Trophoblast cell (in vitro differentiated cells and primary cell): ENCODE measurements around the gene TSC22D2.

ENCODE experiments used
- DNase-seq, 2 donors: peaks; one replicate each; pipeline ENCODE4 v3.0.0-alpha.2; 2016
- H2AFZ ChIP-seq: 2 replicates; pipeline ENCODE4 v1.6.1; 2013; ENCODE audit warnings: low read length, moderate library complexity, mild to moderate bottlenecking; ENCODE audit not compliant: insufficient read depth, poor library complexity
- H2AK5ac ChIP-seq: 2 replicates; pipeline ENCODE4 v1.6.1; 2013; ENCODE audit warnings: mild to moderate bottlenecking, low read length
- H2BK120ac ChIP-seq: 2 replicates; pipeline ENCODE4 v1.6.1; 2013; ENCODE audit warnings: low read length, mild to moderate bottlenecking, moderate library complexity; ENCODE audit not compliant: insufficient read depth, poor library complexity
- H2BK12ac ChIP-seq: 2 replicates; pipeline ENCODE4 v1.6.1; 2013; ENCODE audit warnings: mild to moderate bottlenecking, low read length, moderate library complexity
- H2BK5ac ChIP-seq: 2 replicates; pipeline ENCODE4 v1.6.1; 2013; ENCODE audit warnings: low read length, low read depth, moderate library complexity, mild to moderate bottlenecking; ENCODE audit not compliant: poor library complexity
- H3K14ac ChIP-seq: 2 replicates; pipeline ENCODE4 v1.6.1; 2013; ENCODE audit warnings: mild to moderate bottlenecking, low read length
- H3K18ac ChIP-seq: 2 replicates; pipeline ENCODE4 v1.6.1; 2013; ENCODE audit warnings: mild to moderate bottlenecking, low read length
- H3K23ac ChIP-seq: 2 replicates; pipeline ENCODE4 v1.6.1; 2013; ENCODE audit warnings: low read length
- H3K27ac ChIP-seq: 2 replicates; pipeline ENCODE4 v1.5.1; 2013; ENCODE audit warnings: low read depth, mild to moderate bottlenecking, inconsistent platforms, low read length, moderate library complexity
- H3K27me3 ChIP-seq: 2 replicates; pipeline ENCODE4 v1.6.1; 2013; ENCODE audit warnings: inconsistent platforms, mild to moderate bottlenecking, low read length, moderate library complexity; ENCODE audit not compliant: insufficient read depth
- H3K36me3 ChIP-seq, 2 experiments: 1 replicate in 1 of 2; 2 replicates in 1 of 2; pipeline ENCODE4 v1.6.1; 2013; ENCODE audit warnings: low read length in 2 of 2, mild to moderate bottlenecking in 2 of 2, moderate library complexity in 1 of 2; ENCODE audit not compliant: insufficient read depth in 2 of 2, control insufficient read depth in 1 of 2
- H3K4ac ChIP-seq: 2 replicates; pipeline ENCODE4 v1.6.1; 2013; ENCODE audit warnings: low read depth, mild to moderate bottlenecking, low read length, moderate library complexity
- H3K4me1 ChIP-seq, 2 experiments: 1 replicate in 1 of 2; 2 replicates in 1 of 2; pipeline ENCODE4 v1.6.1; 2013; ENCODE audit warnings: low read length in 2 of 2, mild to moderate bottlenecking in 2 of 2, moderate library complexity in 1 of 2; ENCODE audit not compliant: insufficient read depth in 2 of 2, control insufficient read depth in 1 of 2
- H3K4me2 ChIP-seq: 2 replicates; pipeline ENCODE4 v1.6.1; 2013; ENCODE audit warnings: inconsistent platforms, mild to moderate bottlenecking, low read length, moderate library complexity
- H3K4me3 ChIP-seq: 2 replicates; pipeline ENCODE4 v1.5.1; 2013; ENCODE audit warnings: mild to moderate bottlenecking, low read depth, low read length, inconsistent platforms
- H3K79me1 ChIP-seq: one replicate; pipeline ENCODE4 v1.6.1; 2013; ENCODE audit warnings: low read length
- H3K79me2 ChIP-seq: 2 replicates; pipeline ENCODE4 v1.6.1; 2013; ENCODE audit warnings: low read length, mild to moderate bottlenecking; ENCODE audit not compliant: control insufficient read depth, insufficient read depth, poor library complexity
- H3K9ac ChIP-seq: 2 replicates; pipeline ENCODE4 v1.6.1; 2013; ENCODE audit warnings: mild to moderate bottlenecking, low read length
- H3K9me3 ChIP-seq: 2 replicates; pipeline ENCODE4 v1.6.1; 2013; ENCODE audit warnings: low read depth, mild to moderate bottlenecking, control low read depth, inconsistent platforms, low read length; ENCODE audit not compliant: insufficient read depth
- H4K12ac ChIP-seq: 2 replicates; pipeline ENCODE4 v1.6.1; 2013; ENCODE audit warnings: low read depth, mild to moderate bottlenecking, low read length, moderate library complexity
- H4K8ac ChIP-seq: 2 replicates; pipeline ENCODE4 v1.6.1; 2013; ENCODE audit warnings: low read depth, mild to moderate bottlenecking, low read length, moderate library complexity
- H4K91ac ChIP-seq: one replicate; pipeline ENCODE4 v1.6.1; 2013; ENCODE audit warnings: low read depth, mild to moderate bottlenecking, low read length, moderate library complexity
- WGBS: extraction: QIAGEN DNeasy Blood & Tissue Kit; methylation state at CpG from one replicate; pipeline ENCODE4 v1.1.7; 2013; ENCODE audit warnings: missing lambda C conversion rate; ENCODE audit not compliant: insufficient read length, insufficient coverage; ENCODE audit errors: extremely low coverage; 5-methylcytosine and 5-hydroxymethylcytosine counted together

The TSC22D2 gene

DNA sequence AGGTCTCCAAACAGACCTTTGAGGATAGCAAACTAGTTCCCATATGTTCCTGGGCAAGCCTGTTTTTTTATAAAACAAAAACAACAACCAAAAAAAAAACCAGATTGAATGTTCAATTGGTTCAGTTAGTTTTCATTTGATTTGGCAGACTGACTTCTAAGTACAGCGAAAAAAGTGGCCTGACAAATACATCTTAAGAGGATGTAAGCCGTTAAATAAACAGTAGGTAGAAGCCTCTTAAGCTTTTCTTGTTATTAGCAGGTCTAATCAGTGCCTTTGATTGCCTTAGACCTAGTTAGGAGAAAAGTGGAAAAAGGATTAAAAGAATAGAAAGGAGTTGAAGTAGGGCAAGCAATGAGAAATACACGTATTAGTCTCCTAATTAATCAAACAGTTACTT is 13.2 kb downstream of the TSC22D2 start:
- Histone ChIP-seq H3K23ac (no peak overlapping the region), H3K36me3 (peaks cover 2 to 3% of the 10 kb centered on the region in 2 experiments)
- no CpG with 5 or more reads among the region's 3 CpGs for WGBS

GRCh38 chr3:150421799-150422548 is 13.9 kb downstream of the TSC22D2 start:
- H3K9me3 ChIP-seq: no peaks in the 10 kb centered on the region
- no peak overlapping the region for H3K9ac ChIP-seq
- no peaks in the 10 kb centered on the region for H3K4me1 ChIP-seq
- no peak overlapping the region for H2BK12ac ChIP-seq
- no peaks in the 10 kb centered on the region for H3K27me3 ChIP-seq
- H3K23ac ChIP-seq: no peak overlapping the region
- no peak overlapping the region for H2BK5ac ChIP-seq
- H4K91ac ChIP-seq: no peak overlapping the region
- no peak overlapping the region for H4K12ac ChIP-seq
- no peak overlapping the region for H3K27ac ChIP-seq
- H3K79me1 ChIP-seq: no peaks in the 10 kb centered on the region
- no peak overlapping the region for H2AK5ac ChIP-seq
- H2AFZ ChIP-seq: no peak overlapping the region
- DNase-seq: peak in 1 of 2 donors; percentile 57
- H3K4me3 ChIP-seq: no peak overlapping the region
- peaks cover 2 to 3% of the 10 kb centered on the region in 2 experiments for H3K36me3 ChIP-seq
- H3K4me2 ChIP-seq: no peak overlapping the region
- no peak overlapping the region for H3K4ac ChIP-seq
- no peak overlapping the region for H3K14ac ChIP-seq
- no CpG with 5 or more reads among the region's 3 CpGs for WGBS
- H3K79me2 ChIP-seq: no peaks in the 10 kb centered on the region
- no peak overlapping the region for H4K8ac ChIP-seq
- H2BK120ac ChIP-seq: no peak overlapping the region
- no peak overlapping the region for H3K18ac ChIP-seq

More for the DNA sequence above, 13.2 kb downstream of the TSC22D2 start:
- H2AK5ac ChIP-seq: no peak overlapping the region
- H2BK5ac ChIP-seq: no peak overlapping the region
- no peak overlapping the region for H2BK120ac ChIP-seq
- H3K4me1 ChIP-seq: no peaks in the 10 kb centered on the region
- no peak overlapping the region for H3K4me3 ChIP-seq
- H3K9me3 ChIP-seq: no peaks in the 10 kb centered on the region
- no peak overlapping the region for H3K27ac ChIP-seq
- H4K91ac ChIP-seq: no peak overlapping the region
- H3K4me2 ChIP-seq: no peak overlapping the region
- no peak overlapping the region for H3K9ac ChIP-seq
- no peaks in the 10 kb centered on the region for H3K79me1 ChIP-seq
- H4K12ac ChIP-seq: no peak overlapping the region
- H3K27me3 ChIP-seq: no peaks in the 10 kb centered on the region
- no peaks in the 10 kb centered on the region for H3K79me2 ChIP-seq
- DNase-seq: no peak
- no peak overlapping the region for H2AFZ ChIP-seq
- H3K14ac ChIP-seq: no peak overlapping the region
- H3K18ac ChIP-seq: no peak overlapping the region
- no peak overlapping the region for H2BK12ac ChIP-seq
- H3K4ac ChIP-seq: no peak overlapping the region
- H4K8ac ChIP-seq: no peak overlapping the region

- Histone ChIP-seq H3K18ac (no peak overlapping the region), H3K23ac (no peak overlapping the region), H3K14ac (no peak overlapping the region), H2BK120ac (no peak overlapping the region), H3K4me2 (no peak overlapping the region), H3K36me3 (peaks cover 2 to 3% of the 10 kb centered on the region in 2 experiments), H3K4me1 (no peaks in the 10 kb centered on the region), H3K4ac (no peak overlapping the region), H3K79me2 (no peaks in the 10 kb centered on the region), H3K27ac (no peak overlapping the region), H4K12ac (no peak overlapping the region), H3K9me3 (no peaks in the 10 kb centered on the region), H4K91ac (no peak overlapping the region), H3K27me3 (no peaks in the 10 kb centered on the region), H3K4me3 (no peak overlapping the region), H2AK5ac (no peak overlapping the region), H4K8ac (no peak overlapping the region), H2BK5ac (no peak overlapping the region), H2AFZ (no peak overlapping the region), H2BK12ac (no peak overlapping the region), H3K79me1 (no peaks in the 10 kb centered on the region), H3K9ac (no peak overlapping the region)
- WGBS: no CpG with 5 or more reads among the region's 4 CpGs
- DNase-seq: peak in 1 of 2 donors; percentile 64
These were observed 14.8 kb downstream of the TSC22D2 start for GRCh38 chr3:150422907-150423306.

GRCh38 chr3:150423761-150424160 is 15.7 kb downstream of the TSC22D2 start:
- Histone ChIP-seq H3K36me3 (peaks cover 2 to 3% of the 10 kb centered on the region in 2 experiments), H3K4me2 (no peak overlapping the region), H3K4me1 (no peaks in the 10 kb centered on the region), H4K12ac (no peak overlapping the region), H2BK12ac (no peak overlapping the region), H3K14ac (no peak overlapping the region), H3K4ac (no peak overlapping the region), H3K18ac (no peak overlapping the region), H2BK120ac (no peak overlapping the region), H2AK5ac (no peak overlapping the region), H3K79me2 (no peaks in the 10 kb centered on the region), H3K79me1 (no peaks in the 10 kb centered on the region), H3K9ac (no peak overlapping the region), H2BK5ac (no peak overlapping the region), H4K91ac (no peak overlapping the region), H3K27me3 (no peaks in the 10 kb centered on the region), H3K4me3 (no peak overlapping the region), H3K23ac (no peak overlapping the region), H4K8ac (no peak overlapping the region), H2AFZ (no peak overlapping the region), H3K27ac (no peak overlapping the region), H3K9me3 (no peaks in the 10 kb centered on the region)
- no CpG with 5 or more reads among the region's 4 CpGs for WGBS
- no peak for DNase-seq
